Cardiac muscle cell (in vitro differentiated cells and primary cell): ENCODE measurements around the gene LRRC41. TPM values are rescaled to one million over a fixed set of nuclear protein-coding genes. Genes with fewer than 3 reads are reported as not detected.

Source experiments
- DNase-seq, 2 donors: peaks; one replicate each; pipeline versions ENCODE4 v3.0.0 to v3.0.0-alpha.2; 2010 to 2017; ENCODE audit warnings: low read depth in 1 of 2, low spot score in 1 of 2
- H3K27ac ChIP-seq: fragments of 200-600 bp; sonication (generic); 2 replicates; pipeline ENCODE4 v1.5.1; 2016
- H3K27me3 ChIP-seq: fragments of 200-600 bp; sonication (generic); 2 replicates; pipeline ENCODE4 v1.6.0; 2016; ENCODE audit warnings: control low read depth
- H3K36me3 ChIP-seq: fragments of 200-600 bp; sonication (generic); 2 replicates; pipeline ENCODE4 v1.5.1; 2016; ENCODE audit warnings: control low read depth
- H3K4me1 ChIP-seq: fragments of 200-600 bp; sonication (generic); 2 replicates; pipeline ENCODE4 v1.8.1; 2017; ENCODE audit warnings: low read depth, mild to moderate bottlenecking, mixed run types
- H3K4me3 ChIP-seq: fragments of 200-600 bp; sonication (generic); 2 replicates; pipeline ENCODE4 v1.5.1; 2016; ENCODE audit warnings: mild to moderate bottlenecking
- H3K9me3 ChIP-seq: fragments of 200-600 bp; sonication (generic); 2 replicates; pipeline ENCODE4 v1.5.1; 2017; ENCODE audit warnings: low read depth, mild to moderate bottlenecking, control low read depth
- CTCF ChIP-seq: IDR thresholded peaks from 2 replicates; pipeline ENCODE4 v1.5.1; 2012; ENCODE audit warnings: low read depth, mild to moderate bottlenecking, low read length
- polyA plus RNA-seq: library from polyadenylated mRNA; unstranded; fragments of >200 nt; fragmentation: Nextera tagmentation; extraction: Ambion mirVana; gene quantifications from 2 replicates; pipeline ENCODE4 v1.2.1, GENCODE V29; 2016
- total RNA-seq: library from RNA; depleted of rRNA; stranded (reverse); fragments of >200 nt; gene quantifications from 2 replicates; pipeline ENCODE4 v1.2.3, GENCODE V29; 2016

The LRRC41 gene
- total and polyA plus RNA-seq, 2 experiments from 2014 or later, result 130 to 151 TPM

DNA sequence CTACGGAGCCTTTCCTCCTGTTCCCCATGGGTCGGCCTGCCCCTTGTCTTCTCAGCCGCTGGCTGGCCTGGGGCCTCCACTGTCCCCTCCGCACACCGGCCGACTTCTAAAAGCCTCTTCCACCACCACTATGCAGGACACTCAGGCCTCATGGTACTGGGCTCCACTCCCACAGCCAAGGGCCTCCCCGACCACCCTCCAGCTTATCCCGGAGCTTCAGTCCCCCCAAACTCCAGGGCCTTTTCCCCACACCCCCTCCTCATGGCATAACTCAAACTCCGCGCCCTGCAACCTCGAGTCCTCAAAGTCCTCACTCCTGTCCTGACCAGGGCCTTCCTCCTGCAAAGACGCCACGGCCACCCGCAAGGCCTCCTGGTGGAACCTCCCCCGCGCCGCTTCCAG, 2.0 kb downstream of the LRRC41 start:
- Histone ChIP-seq H3K27me3 (no peaks in the 10 kb centered on the region), H3K9me3 (no peaks in the 10 kb centered on the region), H3K4me3 (peak overlapping the region; percentile 62), H3K36me3 (peaks cover 15% of the 10 kb centered on the region), H3K4me1 (peaks cover 37% of the 10 kb centered on the region), H3K27ac (peak overlapping the region; percentile 99)
- no peak for DNase-seq
- TF ChIP-seq CTCF, result no peak

DNA sequence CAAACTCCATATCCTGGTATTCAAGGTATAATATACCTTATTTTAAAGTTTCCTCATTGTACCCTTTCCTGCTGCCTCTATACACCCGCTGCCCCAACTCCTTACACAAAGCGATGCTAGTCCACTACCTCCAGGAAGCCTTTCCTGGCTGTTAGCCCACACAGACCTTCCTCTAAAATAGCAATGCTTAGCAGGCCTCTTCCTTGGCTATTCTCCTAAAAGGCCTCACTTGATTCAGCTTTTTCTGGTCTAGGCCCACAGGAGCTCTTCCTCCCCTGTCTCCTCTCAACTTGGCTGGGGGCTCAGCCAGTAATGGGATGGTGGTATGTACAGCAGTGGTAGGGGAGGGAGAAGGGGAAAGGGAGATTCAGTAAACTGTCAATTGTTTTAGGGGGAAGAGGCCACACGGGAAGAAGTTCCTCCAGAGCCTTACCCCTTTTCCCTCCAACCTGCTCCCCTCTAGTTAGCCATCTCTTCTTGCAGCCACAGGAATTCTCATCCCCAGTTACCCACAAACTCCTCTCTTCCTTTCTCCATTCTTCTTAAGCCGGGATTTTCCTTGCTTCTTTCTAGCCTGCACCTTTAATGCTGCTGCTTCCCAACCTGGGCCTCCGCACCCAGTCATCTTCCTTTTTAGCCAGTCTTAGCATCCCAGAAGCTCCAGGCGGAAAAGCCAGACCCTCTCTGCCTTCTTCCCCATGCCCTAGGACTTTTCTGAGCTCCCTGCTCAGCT, 2.6 kb downstream of the LRRC41 start:
- peak in 1 of 2 donors; percentile 56 for DNase-seq
- H3K27me3 ChIP-seq, result no peaks in the 10 kb centered on the region
- H3K9me3 ChIP-seq, result no peaks in the 10 kb centered on the region
- peak overlapping the region; percentile 99 for H3K27ac ChIP-seq
- peaks cover 37% of the 10 kb centered on the region for H3K4me1 ChIP-seq
- H3K36me3 ChIP-seq, result peaks cover 21% of the 10 kb centered on the region
- H3K4me3 ChIP-seq, result peak overlapping the region; percentile 62
- no peak for TF ChIP-seq CTCF

- Histone ChIP-seq H3K4me3 (no peak overlapping the region), H3K36me3 (peaks cover 37% of the 10 kb centered on the region), H3K27me3 (no peaks in the 10 kb centered on the region), H3K9me3 (no peaks in the 10 kb centered on the region), H3K4me1 (peaks cover 30% of the 10 kb centered on the region), H3K27ac (peak overlapping the region; percentile 34)
- no peak for DNase-seq
- TF ChIP-seq CTCF, result no peak
Measured at GRCh38 chr1:46298387-46298786, 5.0 kb downstream of the LRRC41 start.

DNA sequence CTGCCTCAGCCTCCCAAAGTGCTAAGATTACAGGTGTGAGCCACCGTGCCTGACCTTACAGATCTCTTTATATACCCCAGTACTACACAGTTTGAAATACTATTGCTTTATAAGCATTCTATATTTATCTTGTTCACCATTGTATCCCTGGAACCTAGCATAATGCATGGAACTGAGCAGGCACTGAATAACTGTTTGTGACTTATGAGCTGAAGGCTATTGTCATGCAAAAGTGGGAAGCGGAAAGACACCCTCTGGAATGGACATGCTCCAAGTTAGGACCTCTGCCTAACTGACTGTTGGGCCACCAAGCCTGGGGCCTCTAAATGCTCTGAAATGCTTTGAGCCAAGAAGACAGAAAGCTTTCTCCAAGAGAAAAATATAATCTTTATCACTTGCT, 8.1 kb downstream of the LRRC41 start:
- TF ChIP-seq CTCF, result no peak
- DNase-seq, result no peak
- Histone ChIP-seq H3K27ac (no peak overlapping the region), H3K4me1 (peaks cover 20% of the 10 kb centered on the region), H3K36me3 (peaks cover 44% of the 10 kb centered on the region), H3K9me3 (no peaks in the 10 kb centered on the region), H3K4me3 (no peak overlapping the region), H3K27me3 (no peaks in the 10 kb centered on the region)

DNA sequence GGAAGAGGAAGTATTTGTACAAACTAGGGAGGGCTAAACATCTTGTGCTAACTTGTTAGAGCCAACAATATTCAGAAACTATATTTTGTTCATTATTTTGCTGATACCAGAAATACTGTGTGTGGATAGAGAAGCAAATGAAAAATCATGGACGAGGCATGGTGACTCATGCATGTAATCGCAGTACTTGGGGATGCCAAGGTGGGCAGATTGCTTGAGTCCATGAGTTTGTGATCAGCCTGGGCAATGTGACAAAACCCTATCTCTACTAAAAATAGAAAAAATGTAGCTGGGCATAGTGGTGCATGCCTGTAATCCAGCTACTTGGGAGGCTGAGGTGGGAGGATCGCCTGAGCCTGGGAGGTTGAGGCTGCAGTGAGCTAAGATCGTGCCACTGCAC, 13.4 kb downstream of the LRRC41 start:
- no peak for DNase-seq
- Histone ChIP-seq H3K4me3 (no peak overlapping the region), H3K4me1 (peaks cover 13% of the 10 kb centered on the region), H3K9me3 (no peaks in the 10 kb centered on the region), H3K36me3 (peaks cover 26% of the 10 kb centered on the region), H3K27ac (no peak overlapping the region), H3K27me3 (no peaks in the 10 kb centered on the region)
- TF ChIP-seq CTCF, result no peak
